Measurements from ENCODE around the gene TTC22.

TTC22 gene

GRCh38 chr1:54792686-54793282 is 8.3 kb downstream of the TTC22 start:
- TF ChIP-seq REST (IDR thresholded peaks at IDR 0.05; ENCODE audit: insufficient read depth in 1 of 2, low read depth in 2 of 2, low read length in 2 of 2) (no peak), POLR2AphosphoS5 (IDR thresholded peaks at IDR 0.05; ENCODE audit: low read depth, low read length) (no peak), FOXP2 (optimal IDR thresholded peaks at IDR 0.05; ENCODE audit: borderline replicate concordance, extremely low read depth, extremely low read length, insufficient read depth) (no peak), SIN3A (IDR thresholded peaks at IDR 0.05; ENCODE audit: borderline replicate concordance, insufficient read depth, low read length) (no peak), TAF1 (IDR thresholded peaks at IDR 0.05; ENCODE audit: borderline replicate concordance, insufficient read depth, low read length) (no peak)

- TF ChIP-seq POLR2AphosphoS5 (IDR thresholded peaks at IDR 0.05; ENCODE audit: low read depth, low read length) (no peak), FOXP2 (optimal IDR thresholded peaks at IDR 0.05; ENCODE audit: borderline replicate concordance, extremely low read depth, extremely low read length, insufficient read depth) (no peak), REST (IDR thresholded peaks at IDR 0.05; ENCODE audit: insufficient read depth in 1 of 2, low read depth in 2 of 2, low read length in 2 of 2) (no peak), SIN3A (IDR thresholded peaks at IDR 0.05; ENCODE audit: borderline replicate concordance, insufficient read depth, low read length) (no peak), TAF1 (IDR thresholded peaks at IDR 0.05; ENCODE audit: borderline replicate concordance, insufficient read depth, low read length) (no peak)
These were observed 9.1 kb downstream of the TTC22 start for GRCh38 chr1:54791880-54792522.

- TF ChIP-seq POLR2AphosphoS5 (IDR thresholded peaks at IDR 0.05; ENCODE audit: low read depth, low read length) (no peak), SIN3A (IDR thresholded peaks at IDR 0.05; ENCODE audit: borderline replicate concordance, insufficient read depth, low read length) (no peak), FOXP2 (optimal IDR thresholded peaks at IDR 0.05; ENCODE audit: borderline replicate concordance, extremely low read depth, extremely low read length, insufficient read depth) (no peak), TAF1 (IDR thresholded peaks at IDR 0.05; ENCODE audit: borderline replicate concordance, insufficient read depth, low read length) (no peak), REST (IDR thresholded peaks at IDR 0.05; ENCODE audit: insufficient read depth in 1 of 2, low read depth in 2 of 2, low read length in 2 of 2) (no peak)
These were observed 12.7 kb downstream of the TTC22 start for GRCh38 chr1:54788459-54788858.

- TF ChIP-seq POLR2AphosphoS5 (IDR thresholded peaks at IDR 0.05; ENCODE audit: low read depth, low read length) (no peak), TAF1 (IDR thresholded peaks at IDR 0.05; ENCODE audit: borderline replicate concordance, insufficient read depth, low read length) (no peak), SIN3A (IDR thresholded peaks at IDR 0.05; ENCODE audit: borderline replicate concordance, insufficient read depth, low read length) (no peak), FOXP2 (optimal IDR thresholded peaks at IDR 0.05; ENCODE audit: borderline replicate concordance, extremely low read depth, extremely low read length, insufficient read depth) (no peak), REST (IDR thresholded peaks at IDR 0.05; ENCODE audit: insufficient read depth in 1 of 2, low read depth in 2 of 2, low read length in 2 of 2) (no peak)
These were observed 13.5 kb downstream of the TTC22 start for GRCh38 chr1:54787604-54788003.
